HG03025 (cell line): ENCODE data around the gene HAAO.
A peak's percentile ranks its signal among the peaks of the same experiment; 100 is the strongest.
"Not testable (repeated sequence)": the region's sequence is repeated elsewhere in the genome, so short reads cannot be mapped to it uniquely, and the experiment has no call there.

Experiments used
- ATAC-seq: cut with Tn5 transposase; IDR thresholded peaks from one replicate; pipeline ENCODE4 v1.9.1; 2021; ENCODE audit warnings: mild to moderate bottlenecking, moderate library complexity; ENCODE audit not compliant: unreplicated experiment, low FRiP score

Gene HAAO

DNA sequence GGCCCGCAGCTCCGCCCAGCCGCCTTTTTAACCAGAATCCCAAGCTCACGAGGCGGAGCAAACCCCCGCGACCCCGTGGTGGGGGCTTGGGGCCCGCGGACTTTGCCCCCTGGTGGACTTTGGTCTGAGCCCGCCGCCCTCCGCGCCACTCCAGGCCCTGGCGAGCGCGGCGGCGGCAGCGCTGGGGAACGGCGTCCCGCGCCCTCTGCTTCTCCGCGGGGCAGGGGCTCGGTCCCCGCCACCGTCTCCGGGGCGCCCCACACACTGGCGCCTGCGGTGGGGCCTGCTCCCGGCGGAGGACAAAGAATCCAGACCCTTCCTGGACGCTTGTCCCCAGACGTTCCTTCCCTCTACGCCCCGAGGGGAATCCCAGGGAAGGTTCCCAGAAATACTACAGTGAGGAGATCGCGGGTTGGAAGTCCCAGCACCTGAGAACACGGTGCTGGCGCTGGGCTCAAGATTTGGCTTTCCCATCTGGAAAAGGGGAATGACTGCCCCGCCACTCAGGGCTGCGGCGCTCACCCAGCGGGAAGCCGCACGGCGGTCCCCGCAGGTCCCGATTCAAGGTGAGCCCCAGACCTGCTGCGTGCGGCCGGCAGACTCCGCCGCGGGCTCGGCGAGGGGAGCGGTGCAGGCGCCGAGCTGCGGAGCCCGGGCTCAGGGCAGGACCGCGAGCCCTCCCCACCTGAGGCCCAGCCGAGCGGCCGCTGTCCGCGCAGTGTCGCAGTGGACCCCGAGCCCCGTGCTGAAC lies at the start of gene HAAO:
Gene HAAO, minus strand, starts transcription at position 1 of the 751 bp plus-strand sequence. CDS start 47 bp downstream, outside the sequence.
- ATAC-seq = peak; percentile 29

DNA sequence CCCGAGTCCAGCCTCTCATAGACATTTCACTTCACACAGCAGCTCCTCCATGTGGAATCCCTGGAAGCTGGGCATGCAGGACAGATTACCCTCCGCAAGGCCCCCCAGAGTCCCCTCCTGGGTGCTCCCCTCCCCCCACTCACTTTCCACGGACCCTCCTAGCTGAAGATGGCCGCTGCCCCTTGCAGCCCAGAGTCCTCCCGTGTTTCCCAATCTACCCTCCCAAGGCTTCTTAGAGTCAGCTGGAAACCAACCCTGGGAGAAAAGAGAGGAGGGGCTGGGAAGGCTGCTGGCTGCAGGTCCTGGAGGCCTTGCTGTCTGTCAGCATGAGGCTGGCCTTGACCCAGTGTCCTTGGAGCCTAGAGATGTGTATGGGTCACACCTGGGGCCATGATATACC lies 49.0 kb upstream of the HAAO start:
- no peak for ATAC-seq

DNA sequence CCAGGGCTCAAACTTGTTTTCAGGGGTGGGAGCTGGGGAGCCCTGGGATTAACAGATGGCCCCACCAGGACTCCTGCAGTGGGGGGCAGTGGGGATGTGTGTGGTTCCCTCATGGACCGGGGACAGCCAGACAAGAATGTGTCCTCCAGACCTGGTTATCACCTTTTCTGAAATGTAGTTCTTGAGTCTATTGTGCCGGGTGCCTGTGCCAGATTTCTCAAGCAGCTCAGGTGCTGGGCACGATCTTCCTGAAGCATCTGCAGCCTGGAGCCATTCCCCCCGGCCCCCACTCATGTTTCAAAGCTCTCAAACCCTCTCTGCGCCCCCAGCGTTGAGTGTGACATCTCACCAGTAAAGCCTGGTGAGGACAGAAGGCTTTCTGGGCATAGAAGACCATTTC lies 48.4 kb upstream of the HAAO start:
- ATAC-seq = no peak

- ATAC-seq = no peak
These were observed 47.6 kb upstream of the HAAO start for GRCh38 chr2:42839809-42840501.

DNA sequence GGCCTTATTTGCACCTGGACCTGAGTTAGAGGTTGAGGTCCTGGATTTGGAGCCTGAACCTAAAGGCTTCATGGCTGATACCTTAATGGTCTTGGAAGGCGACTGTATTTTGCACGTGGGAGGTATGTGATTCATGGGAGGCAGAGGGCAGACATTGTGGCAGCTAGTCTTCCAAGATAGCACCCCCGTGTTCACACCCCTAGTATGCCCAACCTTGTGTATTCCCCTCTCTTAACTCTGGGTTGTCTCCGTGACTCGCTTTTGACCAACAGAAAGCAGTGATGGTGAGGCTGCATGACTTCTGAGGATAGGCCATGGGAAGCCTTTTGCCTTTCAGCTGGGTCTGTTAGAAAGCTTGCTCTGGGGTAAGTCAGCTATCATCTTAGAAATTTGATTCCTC lies 45.8 kb upstream of the HAAO start:
- no peak for ATAC-seq

GRCh38 chr2:42835577-42836371 lies 43.4 kb upstream of the HAAO start:
- no peak for ATAC-seq

- no peak for ATAC-seq
These were observed 41.8 kb upstream of the HAAO start for GRCh38 chr2:42834161-42834560.

DNA sequence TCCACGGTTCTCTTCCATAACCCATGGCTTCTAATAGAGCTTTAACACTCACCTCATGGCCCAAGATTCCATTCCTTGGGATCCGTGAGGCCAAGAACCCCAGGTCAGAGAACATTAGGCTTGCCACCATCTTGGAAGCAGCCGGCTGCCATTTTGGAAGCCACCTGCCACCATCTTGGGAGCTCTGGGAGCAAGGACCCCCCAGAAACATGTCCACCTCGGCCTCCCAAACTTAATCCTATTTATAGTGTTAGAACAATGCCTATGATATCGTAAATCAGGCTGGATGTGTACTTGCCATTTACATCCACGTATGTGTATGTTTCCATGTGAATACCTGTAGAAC lies 39.9 kb upstream of the HAAO start:
- no peak for ATAC-seq

DNA sequence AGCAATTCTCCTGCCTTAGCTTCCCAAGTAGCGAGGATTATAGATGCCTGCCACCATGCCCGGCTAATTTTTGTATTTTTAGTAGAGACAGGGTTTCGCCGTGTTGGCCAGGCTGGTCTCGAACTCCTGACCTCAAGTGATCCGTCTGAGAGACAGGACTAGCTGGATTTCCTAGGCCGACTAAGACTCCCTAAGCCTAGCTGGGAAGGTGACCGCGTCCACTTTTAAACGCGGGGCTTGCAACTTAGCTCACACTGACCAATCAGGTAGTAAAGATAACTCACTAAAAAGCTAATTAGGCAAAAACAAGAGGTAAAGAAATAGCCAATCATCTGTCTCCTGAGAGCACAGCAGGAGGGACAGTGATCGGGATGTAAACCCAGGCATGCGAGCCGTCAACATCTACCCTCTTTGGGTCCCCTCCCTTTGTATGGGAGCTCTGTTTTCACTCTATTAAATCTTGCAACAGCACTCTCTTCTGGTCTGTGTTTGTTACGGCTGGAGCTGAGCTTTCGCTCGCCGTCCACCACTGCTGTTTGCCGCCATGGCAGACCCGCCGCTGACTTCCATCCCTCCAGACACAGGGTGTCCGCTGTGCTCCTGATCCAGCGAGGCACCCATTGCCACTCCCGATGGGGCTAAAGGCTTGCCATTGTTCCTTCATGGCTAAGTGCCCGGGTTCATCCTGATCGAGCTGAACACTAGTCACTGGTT lies 39.3 kb upstream of the HAAO start:
- not testable (repeated sequence) for ATAC-seq

DNA sequence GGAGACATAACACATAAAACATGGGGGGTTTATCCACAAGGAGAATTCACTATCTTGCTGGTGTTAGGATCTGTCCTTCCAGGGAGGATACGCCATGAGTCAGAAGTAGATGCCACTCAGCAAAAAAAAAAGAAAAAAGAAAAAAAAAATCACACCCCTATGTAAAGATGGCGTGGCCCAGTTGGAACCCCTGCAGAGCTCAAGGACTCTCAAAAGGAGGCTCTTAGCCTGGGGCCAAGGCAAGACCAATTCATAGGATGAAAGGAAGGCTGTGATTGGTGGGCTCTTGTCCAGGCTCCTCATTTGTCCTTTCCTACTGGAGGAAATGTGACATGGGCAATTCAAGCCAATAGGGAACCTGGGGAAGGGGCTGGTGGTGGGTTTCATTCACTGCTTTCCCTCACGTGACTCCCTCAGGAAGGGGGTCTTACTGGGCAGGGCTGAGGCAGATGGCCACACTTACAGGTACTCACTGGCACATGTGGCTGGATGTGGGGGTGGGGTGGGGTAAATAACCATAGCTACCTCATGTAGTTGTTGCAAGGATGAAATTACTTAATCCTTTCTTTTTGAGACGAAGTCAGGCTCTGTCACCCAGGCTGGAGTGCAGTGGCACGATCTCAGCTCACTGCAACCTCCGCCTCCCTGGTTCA lies 38.7 kb upstream of the HAAO start:
- no peak for ATAC-seq

DNA sequence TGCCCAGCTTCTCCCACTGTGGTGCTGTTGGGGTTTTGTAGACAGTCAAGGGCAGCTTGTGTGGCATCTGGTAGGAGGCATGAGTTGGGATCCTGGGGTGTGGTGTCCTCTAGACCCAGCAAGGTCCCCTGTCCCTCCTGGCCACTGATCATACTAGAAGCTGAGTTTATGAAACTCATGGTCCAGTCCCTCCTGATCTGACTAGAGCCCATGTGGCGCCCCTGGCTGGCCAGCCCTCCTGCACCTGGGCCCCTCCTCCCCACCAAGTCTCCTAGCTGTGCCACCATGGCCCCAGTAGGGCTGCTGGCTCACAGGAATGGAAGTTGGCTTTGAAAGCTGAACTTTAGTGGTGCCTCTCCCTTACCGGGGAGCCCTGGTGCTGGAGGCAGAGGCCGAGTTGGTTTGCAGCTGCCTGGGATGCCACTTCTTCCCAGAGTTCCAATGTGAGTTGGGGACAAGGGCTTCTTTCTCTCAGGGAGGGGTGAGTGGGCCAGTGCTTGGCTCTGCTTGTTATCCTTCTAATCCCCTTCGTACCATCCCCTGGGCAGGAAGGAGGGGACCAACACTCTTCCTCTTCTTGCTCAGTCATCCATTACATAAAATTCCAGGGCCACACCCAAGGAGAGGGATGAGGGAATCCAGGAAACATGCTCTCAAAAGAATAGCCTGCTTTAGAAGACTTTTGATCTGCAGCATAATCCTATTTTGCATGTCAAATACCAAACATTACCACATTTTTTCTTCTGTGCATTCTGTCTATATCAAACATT lies 37.5 kb upstream of the HAAO start:
- ATAC-seq = no peak

DNA sequence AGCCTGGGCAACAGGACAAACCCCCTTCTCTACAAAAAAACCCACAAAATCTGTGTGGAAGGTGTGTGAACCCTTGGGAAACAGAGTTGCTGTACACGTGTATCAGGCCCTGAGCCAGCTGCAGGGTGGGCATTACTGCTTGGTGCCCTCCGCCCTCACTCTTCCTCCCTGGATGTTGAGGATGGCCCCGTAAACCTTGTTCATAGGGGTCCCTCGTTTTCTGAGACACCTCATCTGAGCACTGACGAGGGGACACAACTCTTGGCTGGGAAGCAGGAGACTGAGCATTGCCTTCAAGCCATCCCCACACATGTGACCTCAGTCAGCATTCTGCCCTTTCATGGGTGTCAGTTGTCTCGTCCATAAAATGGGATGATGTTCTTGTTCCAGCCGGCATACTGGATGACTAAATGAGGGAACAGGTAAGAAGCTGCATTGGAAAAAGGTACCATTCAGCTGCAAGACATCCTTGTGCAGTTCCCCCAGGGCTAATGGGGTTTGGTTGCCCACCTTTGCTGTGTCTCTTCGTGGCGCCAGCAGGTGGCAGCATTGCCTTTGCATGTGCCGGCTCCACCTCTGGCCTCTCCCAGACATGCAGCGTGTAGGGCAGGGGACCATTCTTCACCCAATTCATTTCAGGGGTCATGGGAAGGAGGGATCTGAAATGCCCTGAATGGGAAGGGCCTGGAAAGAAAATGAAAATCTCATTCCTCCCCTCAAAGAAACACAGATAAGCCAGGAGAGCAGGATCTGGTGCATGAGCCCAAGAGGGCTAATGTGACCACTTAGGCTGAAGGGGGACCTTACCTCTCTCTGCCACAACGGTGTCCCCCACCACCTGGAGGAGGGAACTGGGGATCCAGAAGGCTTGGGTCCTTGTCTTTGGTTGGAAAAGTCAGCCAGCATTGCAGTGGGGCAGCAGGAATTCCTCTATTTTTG lies 36.4 kb upstream of the HAAO start:
- ATAC-seq = peak; percentile 82

DNA sequence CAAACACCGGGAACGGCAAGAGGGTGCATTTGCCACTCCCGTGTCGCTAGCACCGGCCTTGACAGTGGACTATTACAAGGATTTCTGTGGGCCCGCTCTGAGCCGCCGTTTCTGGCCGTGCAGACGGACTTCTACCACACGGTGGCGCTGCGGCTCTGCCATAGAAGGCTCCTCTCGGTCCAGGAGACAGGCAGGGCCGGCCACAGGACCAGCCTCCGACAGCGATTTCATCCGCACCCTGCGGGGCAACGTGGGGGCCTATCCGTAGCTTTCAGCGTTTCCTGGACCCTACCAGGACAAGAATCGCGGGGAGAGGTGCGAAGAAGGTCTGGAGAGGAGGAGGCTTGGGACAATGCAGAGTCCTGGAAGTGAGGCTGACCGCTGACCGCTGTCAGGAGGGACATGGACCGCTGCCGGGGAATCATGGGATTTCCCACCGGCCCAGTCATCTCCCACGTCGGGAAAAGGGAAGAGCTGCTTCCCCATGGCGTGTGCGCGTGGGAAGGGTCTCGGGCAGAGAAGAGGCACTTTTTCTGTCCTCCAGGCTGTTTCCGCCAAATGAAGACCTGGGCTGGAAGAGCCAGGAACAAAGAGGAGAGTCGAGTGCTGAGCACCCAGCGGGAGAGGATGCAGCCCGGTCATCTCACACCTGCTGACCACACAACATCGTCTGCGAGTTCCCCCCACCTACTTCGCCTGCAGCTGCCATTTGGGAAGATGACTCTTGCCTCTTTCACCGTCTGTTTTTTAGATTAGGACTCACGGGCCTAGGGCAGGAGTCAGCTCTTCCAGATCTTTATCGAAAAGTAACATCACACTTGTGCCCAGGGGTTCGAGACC lies 35.5 kb upstream of the HAAO start:
- no peak for ATAC-seq

- ATAC-seq = no peak
These were observed 33.8 kb upstream of the HAAO start for GRCh38 chr2:42826231-42826630.

DNA sequence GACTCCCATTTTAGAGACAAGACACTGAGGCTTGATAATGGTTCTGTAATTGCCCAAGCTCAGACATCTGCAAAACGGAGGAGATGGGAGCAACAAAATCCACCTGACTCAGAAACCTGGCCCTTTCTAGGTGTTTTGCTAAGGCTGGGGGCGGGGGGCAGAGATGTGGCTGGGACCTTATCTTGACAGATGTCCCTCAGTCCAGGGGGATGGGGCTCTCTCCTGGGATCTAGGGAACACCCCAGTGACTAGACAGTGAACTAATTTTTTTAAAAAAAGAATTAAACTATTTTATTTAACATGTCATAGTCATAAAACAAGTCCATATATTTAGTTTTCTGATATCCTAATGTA lies 32.0 kb upstream of the HAAO start:
- no peak for ATAC-seq

GRCh38 chr2:42823744-42824453 lies 31.5 kb upstream of the HAAO start:
- ATAC-seq = no peak

GRCh38 chr2:42819160-42819559 lies 26.8 kb upstream of the HAAO start:
- ATAC-seq = no peak
